Measurements from ENCODE around the gene CDK6.

- TF ChIP-seq CTCF (IDR thresholded peaks at IDR 0.05) (no peak), POLR2A (IDR thresholded peaks at IDR 0.05; ENCODE audit: low read depth) (no peak), POLR2AphosphoS5 (IDR thresholded peaks at IDR 0.05) (no peak), EP300 (IDR thresholded peaks at IDR 0.05) (no peak)
Measured at GRCh38 chr7:92603089-92603445, 233.3 kb downstream of the CDK6 start.
